ENCODE results near the gene PEMT.

The PEMT gene

GRCh38 chr17:17536702-17537101 is 54.8 kb downstream of the PEMT start:
- DNase-seq (ENCODE audit: low read depth in 3 of 3, low spot score in 1 of 3), result no peak

GRCh38 chr17:17535957-17536356 is 55.6 kb downstream of the PEMT start:
- no peak for DNase-seq (ENCODE audit: low read depth in 3 of 3, low spot score in 1 of 3)

- DNase-seq (ENCODE audit: low read depth in 3 of 3, low spot score in 1 of 3), result no peak
These were observed 57.5 kb downstream of the PEMT start for GRCh38 chr17:17533901-17534441.

DNA sequence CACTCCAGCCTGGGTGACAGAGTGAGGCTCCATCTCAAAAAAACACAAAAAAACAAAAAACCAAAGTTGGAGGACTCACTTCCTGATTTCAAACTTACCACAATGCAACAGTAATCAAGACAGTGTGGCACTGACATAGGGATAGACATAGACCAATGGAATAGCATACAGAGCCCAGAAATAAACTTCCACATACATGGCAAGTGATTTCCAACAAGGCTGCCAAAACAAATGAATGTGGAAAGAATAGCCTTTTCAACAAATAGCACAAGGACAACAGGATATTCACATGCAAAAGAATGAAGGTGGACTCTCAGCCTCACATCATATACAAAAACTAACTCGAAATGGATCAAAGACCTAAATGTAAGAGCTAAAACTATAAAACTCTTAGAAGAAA is 58.5 kb downstream of the PEMT start:
- no peak for DNase-seq (ENCODE audit: low read depth in 3 of 3, low spot score in 1 of 3)

DNA sequence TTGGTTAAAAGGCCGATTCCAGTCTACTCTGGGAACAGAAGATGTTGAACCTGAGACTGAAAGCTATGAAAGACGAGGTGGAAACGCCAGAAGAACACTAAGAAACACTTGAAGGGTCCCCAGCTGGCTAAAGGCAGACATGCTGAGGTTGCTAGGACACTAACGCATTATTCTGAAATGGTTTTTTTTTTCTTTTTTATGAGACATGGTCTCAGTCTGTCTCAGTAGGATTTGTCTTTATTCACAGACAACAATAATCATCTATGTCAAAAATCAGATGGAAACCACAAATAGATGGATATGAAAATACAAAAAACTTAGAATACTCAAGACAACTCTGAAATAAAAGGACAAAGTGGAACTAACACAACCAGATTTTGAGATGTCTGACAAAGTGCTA is 60.4 kb downstream of the PEMT start:
- no peak for DNase-seq (ENCODE audit: low read depth in 3 of 3, low spot score in 1 of 3)

DNA sequence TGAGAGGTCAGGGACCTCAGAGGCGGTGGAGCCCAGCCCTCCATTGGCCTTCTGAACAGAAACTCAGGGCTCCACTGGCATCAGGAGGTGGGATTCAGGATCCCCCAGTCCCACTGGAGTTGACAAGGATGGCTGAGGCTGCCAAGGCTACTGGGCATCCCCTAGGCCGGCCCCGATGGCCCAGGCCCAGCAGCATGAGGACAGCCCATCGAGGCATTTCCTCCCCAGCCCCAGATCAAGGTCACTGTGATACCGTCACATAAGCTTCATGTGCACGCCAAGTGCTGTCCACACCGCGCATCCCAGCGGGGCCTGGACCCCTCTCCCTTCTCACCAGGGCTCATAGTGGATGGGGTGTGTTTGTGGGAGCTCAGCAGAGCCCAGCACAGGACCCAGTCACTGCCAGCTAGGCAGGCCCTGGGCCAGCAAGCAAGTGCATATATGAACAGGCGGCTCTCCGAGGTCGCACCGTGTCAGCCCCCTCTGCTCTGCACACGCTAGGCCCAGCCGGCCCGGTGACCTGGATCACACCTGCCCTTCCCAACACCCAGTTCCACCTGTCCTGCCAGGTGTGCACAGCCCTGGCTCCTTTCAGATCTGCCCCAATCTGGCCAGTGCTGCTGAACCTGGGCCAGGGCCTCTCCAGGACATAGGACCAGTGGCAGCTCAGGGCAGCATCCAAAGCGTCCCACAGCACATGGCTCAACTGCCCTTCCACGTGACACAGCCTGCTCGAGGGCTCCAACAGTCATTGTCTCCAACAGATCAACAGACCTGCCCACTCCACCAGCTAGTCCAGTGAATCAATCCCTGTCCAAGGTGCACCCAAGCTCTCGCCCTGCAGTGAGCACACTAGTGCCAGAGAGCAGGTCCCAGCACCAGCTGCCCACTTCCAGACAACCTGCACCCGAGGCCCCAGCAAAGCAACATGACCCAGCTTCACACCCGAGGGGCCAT is 62.5 kb downstream of the PEMT start:
- no peak for DNase-seq (ENCODE audit: low read depth in 3 of 3, low spot score in 1 of 3)

DNA sequence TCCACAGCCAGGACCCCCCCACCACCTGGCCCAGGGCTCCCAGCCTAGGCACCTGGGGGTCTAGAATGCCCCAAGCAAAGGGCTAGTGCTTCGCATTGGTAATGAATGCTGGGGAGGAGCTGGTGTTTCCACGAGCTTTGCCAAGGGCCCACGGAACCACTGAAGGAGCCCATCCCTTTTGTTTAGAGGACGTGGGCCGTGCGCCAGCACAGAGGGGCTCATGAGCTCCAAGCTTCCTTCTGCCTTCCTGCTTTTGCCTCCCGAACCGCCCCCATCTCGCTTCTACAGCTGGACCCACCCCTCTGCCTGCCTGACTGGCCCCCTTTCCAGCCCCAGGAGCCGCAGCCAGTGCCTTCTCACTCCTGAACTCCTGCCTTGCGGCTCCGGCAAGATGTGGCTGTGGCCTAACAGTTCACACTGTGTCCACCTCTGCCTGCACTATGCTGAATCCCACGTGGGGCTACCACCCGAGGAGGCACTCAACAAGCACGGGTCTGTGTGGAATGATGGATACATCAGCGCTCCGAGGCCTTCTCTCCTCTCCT is 63.5 kb downstream of the PEMT start:
- DNase-seq (ENCODE audit: low read depth in 3 of 3, low spot score in 1 of 3), result no peak

DNA sequence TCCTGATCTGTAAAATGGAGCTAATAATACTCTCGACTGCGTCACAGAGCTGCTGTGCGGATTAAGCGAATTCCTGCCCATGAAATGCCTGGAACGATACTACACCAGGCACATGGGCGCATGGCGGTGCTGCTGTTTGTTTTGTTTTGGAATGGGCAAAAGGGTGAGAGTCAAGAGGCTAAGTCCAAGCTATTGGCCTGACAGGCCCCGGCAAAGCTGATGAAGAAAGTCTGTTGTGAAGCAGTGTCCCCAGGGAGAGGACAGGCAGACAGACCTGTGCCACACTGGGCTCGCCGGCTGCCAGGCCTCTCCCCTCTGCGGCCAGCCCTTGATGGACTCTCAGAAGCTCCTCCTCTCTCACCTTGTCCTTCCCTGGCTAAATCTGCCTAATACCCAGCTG is 64.0 kb downstream of the PEMT start:
- no peak for DNase-seq (ENCODE audit: low read depth in 3 of 3, low spot score in 1 of 3)

DNA sequence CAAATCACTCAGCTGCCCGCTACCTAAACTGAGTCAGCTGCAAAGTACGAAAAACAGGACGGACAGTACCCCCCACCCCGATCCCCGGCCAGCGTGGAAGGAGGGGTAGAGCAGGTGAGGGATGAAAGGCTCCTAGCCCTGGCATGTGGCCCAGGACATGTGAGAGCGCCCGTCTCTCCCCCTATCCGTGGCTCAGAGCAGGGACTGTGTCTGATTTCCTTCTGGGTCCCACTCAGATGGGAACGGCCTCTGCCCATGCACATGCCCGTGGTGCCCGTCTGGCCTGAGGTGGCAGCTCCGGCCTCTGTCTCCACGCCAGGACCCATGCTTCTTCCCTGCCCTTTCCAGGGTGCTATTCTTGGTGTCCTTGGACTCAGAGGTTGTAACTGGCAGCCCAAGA is 65.1 kb downstream of the PEMT start:
- DNase-seq (ENCODE audit: low read depth in 3 of 3, low spot score in 1 of 3), result no peak

GRCh38 chr17:17525956-17526355 is 65.6 kb downstream of the PEMT start:
- no peak for DNase-seq (ENCODE audit: low read depth in 3 of 3, low spot score in 1 of 3)

- DNase-seq (ENCODE audit: low read depth in 3 of 3, low spot score in 1 of 3), result no peak
These were observed 66.2 kb downstream of the PEMT start for GRCh38 chr17:17525311-17525710.

- no peak for DNase-seq (ENCODE audit: low read depth in 3 of 3, low spot score in 1 of 3)
These were observed 67.6 kb downstream of the PEMT start for GRCh38 chr17:17523731-17524490.

GRCh38 chr17:17523001-17523730 is 68.3 kb downstream of the PEMT start:
- DNase-seq (ENCODE audit: low read depth in 3 of 3, low spot score in 1 of 3), result no peak

- no peak for DNase-seq (ENCODE audit: low read depth in 3 of 3, low spot score in 1 of 3)
These were observed 70.8 kb downstream of the PEMT start for GRCh38 chr17:17520599-17521232.

DNA sequence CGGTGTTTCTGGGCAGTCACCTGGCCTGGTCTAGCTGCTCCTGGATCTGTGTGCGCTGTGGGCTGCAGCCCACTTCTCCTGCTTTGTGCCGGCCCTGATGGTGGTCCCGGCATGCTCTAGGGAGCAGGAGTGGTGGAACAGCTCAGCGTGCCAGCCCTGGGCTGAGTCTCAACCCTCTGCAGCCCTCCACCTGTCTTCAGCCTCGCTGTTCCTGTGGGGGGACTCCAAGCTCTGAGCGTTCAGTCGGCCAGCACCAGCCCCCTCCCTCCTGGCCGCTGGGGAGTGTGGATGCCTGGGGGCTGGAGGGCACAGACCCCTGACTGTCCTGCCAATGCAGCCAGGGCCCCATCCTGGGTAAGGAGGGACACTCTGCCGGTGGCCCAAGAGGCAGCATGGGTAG is 71.6 kb downstream of the PEMT start:
- no peak for DNase-seq (ENCODE audit: low read depth in 3 of 3, low spot score in 1 of 3)

DNA sequence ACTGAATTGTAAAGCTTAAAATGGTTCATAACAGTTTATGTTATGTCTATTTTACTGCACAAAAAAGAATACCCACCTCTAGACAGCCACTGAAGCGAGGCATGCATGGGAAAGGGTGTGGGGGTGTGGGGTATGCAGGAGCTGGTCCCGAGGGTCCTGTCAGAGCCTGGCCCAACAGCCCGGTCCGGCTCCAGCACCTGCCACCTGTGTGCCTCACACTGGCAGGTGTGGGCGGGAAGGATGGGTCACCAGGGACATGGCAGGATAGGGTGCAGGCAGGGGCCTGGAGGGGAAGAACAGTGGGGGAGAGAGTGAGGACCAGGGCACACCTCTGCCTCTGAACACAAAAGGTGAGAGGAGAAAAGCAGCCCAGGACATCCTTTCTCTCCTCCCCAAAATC is 72.6 kb downstream of the PEMT start:
- no peak for DNase-seq (ENCODE audit: low read depth in 3 of 3, low spot score in 1 of 3)

DNA sequence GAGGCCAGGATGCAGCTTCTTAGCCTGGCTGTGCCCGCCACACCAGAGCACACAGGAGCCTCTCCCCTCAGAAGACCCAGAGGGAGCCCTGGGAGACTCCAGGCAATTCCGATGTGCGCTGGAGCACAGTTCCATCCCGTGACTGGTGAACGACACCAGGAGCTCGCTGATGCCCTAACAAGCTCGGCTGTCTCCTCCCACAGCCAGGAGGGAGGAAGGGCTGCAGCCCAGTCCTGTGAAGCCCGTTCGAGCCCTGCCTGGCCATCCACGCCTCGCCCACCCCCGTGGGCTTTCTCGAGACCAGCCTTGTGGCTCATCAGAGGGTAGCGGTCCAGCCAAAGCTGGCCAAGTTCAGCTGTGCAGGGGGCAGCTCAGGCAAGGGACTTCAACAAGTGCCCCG is 73.5 kb downstream of the PEMT start:
- DNase-seq (ENCODE audit: low read depth in 3 of 3, low spot score in 1 of 3), result no peak

DNA sequence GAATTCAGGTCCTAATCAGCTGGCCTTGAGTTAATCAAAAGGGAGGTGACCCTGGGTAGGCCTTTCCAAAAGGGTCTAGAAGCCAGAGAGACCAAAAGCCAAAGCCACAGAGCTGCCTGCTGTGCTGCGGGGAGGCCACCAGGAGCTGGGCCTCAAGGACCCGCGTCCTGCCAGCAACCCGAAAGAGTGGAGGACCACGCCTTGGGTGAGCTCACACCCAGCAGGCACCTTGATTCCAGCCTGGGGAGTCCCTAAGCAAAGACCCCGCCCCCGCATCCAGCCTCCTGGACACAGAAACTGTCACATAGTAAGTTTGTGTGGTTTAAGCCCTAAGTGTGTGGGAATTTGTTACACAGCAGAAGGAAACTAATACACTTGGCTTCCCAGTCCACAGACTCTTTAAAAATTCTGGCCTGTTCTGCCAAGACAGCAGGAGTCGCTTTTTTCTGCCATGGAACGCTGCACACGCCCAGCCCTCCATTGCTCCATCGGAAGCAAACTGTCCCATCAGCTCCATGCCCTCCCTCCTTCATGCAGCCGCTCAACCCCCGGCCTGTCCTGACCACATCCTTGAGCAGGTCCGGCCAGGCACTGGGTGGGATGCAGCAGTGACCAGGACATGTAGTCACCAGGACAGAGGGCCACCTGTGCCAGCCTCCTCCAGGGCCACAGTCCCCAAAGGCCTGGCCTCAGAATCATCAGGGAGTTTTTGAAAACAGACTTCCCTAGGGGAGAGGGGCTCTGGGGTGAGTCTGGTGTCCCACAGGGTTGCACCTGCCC is 74.4 kb downstream of the PEMT start:
- no peak for DNase-seq (ENCODE audit: low read depth in 3 of 3, low spot score in 1 of 3)

GRCh38 chr17:17515934-17516930 is 75.3 kb downstream of the PEMT start:
- no peak for DNase-seq (ENCODE audit: low read depth in 3 of 3, low spot score in 1 of 3)
